ENCODE measurements around the gene EXT2. TPM values are rescaled to one million over a fixed set of nuclear protein-coding genes. Genes with fewer than 3 reads are reported as not detected.

EXT2 gene
- total and polyA plus RNA-seq, 10 of the 15 experiments (the other 5 are each of a cell fraction or from before 2014, with no cell fraction given): 3.8 to 31.4 (median 17.9) TPM

GRCh38 chr11:44263738-44264437, 168.4 kb downstream of the EXT2 start (continued):
- no peak for TF ChIP-seq ELK1 (IDR thresholded peaks at IDR 0.05; ENCODE audit: low read depth, low read length)

GRCh38 chr11:44264438-44264749, 168.9 kb downstream of the EXT2 start:
- ChIA-PET SMC1A (ENCODE audit: uncharacterized antibody, unreplicated experiment) (no interaction called here), CTCF (interaction anchor here (0.7 kb wide), 1 partner anchor 92 kb away, joined by 4 read pairs; no protein-coding TSS in a partner anchor), RAD21 (ENCODE audit: unreplicated experiment) (no interaction called here), POLR2A (no interaction called here)
- no peak for FAIRE-seq
- Histone ChIP-seq H3K27ac (ENCODE audit: control insufficient read depth, insufficient read depth) (no peak overlapping the region), H3K4me3 (no peak overlapping the region), H3K9ac (ENCODE audit: control insufficient read depth, insufficient read depth, low read length) (no peak overlapping the region), H3K4me1 (ENCODE audit: control insufficient read depth, insufficient read depth, low read length) (no peaks in the 10 kb centered on the region), H4K20me1 (ENCODE audit: control insufficient read depth, insufficient read depth) (no peaks in the 10 kb centered on the region), H3K4me2 (ENCODE audit: control insufficient read depth, insufficient read depth) (no peak overlapping the region), H3K79me2 (ENCODE audit: control insufficient read depth, insufficient read depth, low read length) (no peaks in the 10 kb centered on the region), H3K27me3 (replicated peaks in 1 of 2; ENCODE audit: control insufficient read depth in 2 of 2, insufficient read depth in 2 of 2, low read length in 1 of 2) (no peaks in the 10 kb centered on the region; a peak in 2 of 4 replicates), H2AFZ (ENCODE audit: control insufficient read depth, low read depth, low read length) (no peak overlapping the region), H3K36me3 (ENCODE audit: control insufficient read depth in 2 of 2, insufficient read depth in 2 of 2, low read length in 1 of 2) (no peaks in the 10 kb centered on the region), H3K9me3 (replicated peaks; ENCODE audit: control insufficient read depth, insufficient read depth, low read length) (no peaks in the 10 kb centered on the region)
- ATAC-seq: no peak
- 42% methylated on average over 8 of the region's 8 CpGs for WGBS (ENCODE audit: insufficient coverage, insufficient replicate concordance, low lambda C conversion rate, missing lambda C conversion rate)
- in situ Hi-C loops (cut with MboI) (no loop called here), intact Hi-C loops (cut with micrococcal nuclease; ENCODE audit: unreplicated experiment) (no loop called here)
- no peak for DNase-seq (ENCODE audit: low read depth, low spot score)
- BruUV-seq (replicated peaks): no TSS peak
- TF ChIP-seq ZNF687 (IDR thresholded peaks at IDR 0.05) (no peak), TARDBP (IDR thresholded peaks at IDR 0.05; ENCODE audit: borderline replicate concordance) (no peak), REST (IDR thresholded peaks at IDR 0.05; ENCODE audit: low read depth, low read length) (no peak)

Measured in GM12878 (cell line).